Keratinocyte (primary cell): Measurements from ENCODE around the gene SQSTM1.

Experiments
- EZH2 ChIP-seq: IDR thresholded peaks from one replicate; pipeline ENCODE4 v1.6.1; 2012; ENCODE audit warnings: inconsistent platforms, mild to moderate bottlenecking, low read length, moderate library complexity
- TF ChIP-seq, protein P1 (sequence below), 3 experiments: IDR thresholded peaks in 1 of 3; conservative IDR thresholded peaks in 1 of 3; optimal IDR thresholded peaks in 1 of 3; 2 replicates in 2 of 3; 3 replicates in 1 of 3; pipeline versions ENCODE3 to v1.5.1; 2011; ENCODE audit warnings: low read length in 3 of 3, mild to moderate bottlenecking in 3 of 3, moderate library complexity in 2 of 3, control low read depth in 1 of 3, inconsistent platforms in 1 of 3; ENCODE audit not compliant: insufficient read depth in 2 of 3; ENCODE audit errors: extremely low read depth in 1 of 3

DNA sequence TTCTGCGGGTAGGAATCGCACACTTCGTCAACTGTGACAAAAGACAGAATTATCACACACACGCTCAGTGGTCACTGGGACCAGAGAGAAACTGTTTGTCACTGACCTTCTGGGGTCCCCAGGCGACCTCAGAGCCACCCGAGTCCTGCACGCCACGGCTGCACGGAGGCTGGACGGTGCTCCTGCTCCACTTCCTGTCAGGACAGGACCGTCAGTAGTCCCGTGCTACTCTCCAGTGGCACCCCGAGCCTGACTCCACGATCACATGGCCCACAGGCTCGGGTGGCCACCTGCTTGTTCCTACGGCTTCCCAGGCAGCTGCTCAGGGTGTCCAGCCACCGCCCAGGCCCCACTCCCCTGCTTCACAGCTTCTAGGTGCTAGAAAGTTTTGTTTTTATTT, 20.1 kb downstream of the SQSTM1 start:
- TF ChIP-seq, protein P1, sequence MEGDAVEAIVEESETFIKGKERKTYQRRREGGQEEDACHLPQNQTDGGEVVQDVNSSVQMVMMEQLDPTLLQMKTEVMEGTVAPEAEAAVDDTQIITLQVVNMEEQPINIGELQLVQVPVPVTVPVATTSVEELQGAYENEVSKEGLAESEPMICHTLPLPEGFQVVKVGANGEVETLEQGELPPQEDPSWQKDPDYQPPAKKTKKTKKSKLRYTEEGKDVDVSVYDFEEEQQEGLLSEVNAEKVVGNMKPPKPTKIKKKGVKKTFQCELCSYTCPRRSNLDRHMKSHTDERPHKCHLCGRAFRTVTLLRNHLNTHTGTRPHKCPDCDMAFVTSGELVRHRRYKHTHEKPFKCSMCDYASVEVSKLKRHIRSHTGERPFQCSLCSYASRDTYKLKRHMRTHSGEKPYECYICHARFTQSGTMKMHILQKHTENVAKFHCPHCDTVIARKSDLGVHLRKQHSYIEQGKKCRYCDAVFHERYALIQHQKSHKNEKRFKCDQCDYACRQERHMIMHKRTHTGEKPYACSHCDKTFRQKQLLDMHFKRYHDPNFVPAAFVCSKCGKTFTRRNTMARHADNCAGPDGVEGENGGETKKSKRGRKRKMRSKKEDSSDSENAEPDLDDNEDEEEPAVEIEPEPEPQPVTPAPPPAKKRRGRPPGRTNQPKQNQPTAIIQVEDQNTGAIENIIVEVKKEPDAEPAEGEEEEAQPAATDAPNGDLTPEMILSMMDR (optimal IDR thresholded peaks at IDR 0.05 in 1 of 3, IDR thresholded peaks at IDR 0.05 in 1 of 3, conservative IDR thresholded peaks at IDR 0.05 in 1 of 3; ENCODE audit: extremely low read depth in 1 of 3, insufficient read depth in 2 of 3, low read length in 3 of 3), result no peak
- no peak for TF ChIP-seq EZH2
